ENCODE data around the gene MXI1. TPM values are rescaled to one million over a fixed set of nuclear protein-coding genes. Genes with fewer than 3 reads are reported as not detected.

Gene MXI1
- total and polyA plus RNA-seq, 2 experiments from 2014 or later, result 5.1 to 8.5 TPM

DNA sequence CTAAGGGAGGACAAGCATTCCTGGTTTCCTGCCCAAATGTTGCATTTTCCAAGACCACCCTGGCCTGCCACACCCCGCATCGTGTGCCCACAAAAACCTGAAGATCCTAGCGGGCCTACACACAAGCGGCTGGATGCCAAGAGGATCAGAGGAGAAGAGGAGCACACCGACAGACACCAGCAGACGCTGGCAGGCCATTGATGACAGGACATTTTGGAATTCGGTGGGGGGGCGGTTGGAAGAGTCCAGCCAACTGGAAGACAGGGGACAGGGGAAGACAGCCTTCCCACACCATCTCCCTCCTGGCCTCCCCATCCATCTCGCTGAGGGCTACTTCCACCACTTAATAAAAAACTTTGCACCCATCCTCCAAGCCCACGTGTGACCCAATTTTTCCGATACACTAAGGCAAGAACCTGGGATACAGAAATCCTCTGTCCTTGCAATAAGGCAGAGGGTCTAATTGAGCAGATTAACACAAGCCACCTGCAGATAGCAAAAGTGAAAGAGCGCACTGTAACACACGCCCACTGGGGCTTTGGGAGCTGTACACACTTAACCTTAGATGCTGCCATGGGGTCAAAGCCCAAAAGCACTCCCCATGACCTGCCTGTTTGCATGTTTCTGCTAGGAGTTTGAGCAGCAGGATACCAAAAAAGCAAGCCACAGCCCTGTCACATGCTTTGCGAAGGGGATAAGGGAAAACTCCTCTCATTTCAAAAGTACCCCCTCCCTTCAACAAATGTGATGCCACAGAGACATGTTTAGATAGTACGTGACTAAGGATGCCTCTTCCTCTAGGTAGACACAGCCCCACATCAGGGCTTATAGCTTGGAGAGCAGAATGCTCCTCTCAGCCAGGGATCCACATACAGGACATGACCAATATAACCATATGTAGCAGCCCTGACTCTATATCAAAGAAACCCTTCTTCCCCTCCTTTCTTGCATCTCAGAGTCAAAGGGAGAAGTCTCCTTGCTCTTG is 110.8 kb downstream of the MXI1 start:
- Histone ChIP-seq H3K4me3 (no peak overlapping the region), H2AFZ (peak overlapping the region; percentile 74; the same call in 1 of the 2 replicates), H3K27me3 (ENCODE audit: insufficient read depth) (no peaks in the 10 kb centered on the region), H4K20me1 (replicated peaks; ENCODE audit: insufficient read depth) (no peaks in the 10 kb centered on the region), H3K9me2 (ENCODE audit: insufficient read depth) (no peaks in the 10 kb centered on the region), H3K36me3 (ENCODE audit: insufficient read depth) (no peaks in the 10 kb centered on the region), H3K27ac (ENCODE audit: low read depth) (no peak overlapping the region), H3F3A (replicated peaks; ENCODE audit: low read depth) (no peaks in the 10 kb centered on the region), H3K4me1 (ENCODE audit: insufficient read depth) (peaks cover 3% of the 10 kb centered on the region; the same call in 1 of the 2 replicates), H3K79me2 (replicated peaks; ENCODE audit: insufficient read depth) (no peaks in the 10 kb centered on the region), H3K4me2 (no peak overlapping the region)
- Mint-ChIP-seq H3K27ac (no peak overlapping the region), H3K27me3 (ENCODE audit: insufficient read depth, low read depth, poor library complexity) (no peaks in the 10 kb centered on the region), H3K4me3 (no peak overlapping the region), H3K36me3 (ENCODE audit: low read depth) (no peaks in the 10 kb centered on the region), H3K4me1 (peaks cover 6% of the 10 kb centered on the region; the same call in 2 of the 3 replicates), H3K9me3 (peaks cover 2% of the 10 kb centered on the region; the same call in 1 of the 3 replicates)
- no peak for DNase-seq (ENCODE audit: low spot score)
- TF ChIP-seq ZNF331 (CRISPR knock-in tag; IDR thresholded peaks at IDR 0.05; ENCODE audit: low read depth), result no peak
- TF ChIP-seq POLR2AphosphoS5 (IDR thresholded peaks at IDR 0.05; ENCODE audit: low read depth), result no peak
- TF ChIP-seq ZNF114 (CRISPR knock-in tag; IDR thresholded peaks at IDR 0.05), result no peak
- no peak for TF ChIP-seq ZNF462 (CRISPR knock-in tag; IDR thresholded peaks at IDR 0.05)
- no peak for TF ChIP-seq NANOG (IDR thresholded peaks at IDR 0.05; ENCODE audit: borderline replicate concordance)
- no peak for TF ChIP-seq STAT1 (IDR thresholded peaks at IDR 0.05; ENCODE audit: unreplicated experiment)
- TF ChIP-seq, protein P1, sequence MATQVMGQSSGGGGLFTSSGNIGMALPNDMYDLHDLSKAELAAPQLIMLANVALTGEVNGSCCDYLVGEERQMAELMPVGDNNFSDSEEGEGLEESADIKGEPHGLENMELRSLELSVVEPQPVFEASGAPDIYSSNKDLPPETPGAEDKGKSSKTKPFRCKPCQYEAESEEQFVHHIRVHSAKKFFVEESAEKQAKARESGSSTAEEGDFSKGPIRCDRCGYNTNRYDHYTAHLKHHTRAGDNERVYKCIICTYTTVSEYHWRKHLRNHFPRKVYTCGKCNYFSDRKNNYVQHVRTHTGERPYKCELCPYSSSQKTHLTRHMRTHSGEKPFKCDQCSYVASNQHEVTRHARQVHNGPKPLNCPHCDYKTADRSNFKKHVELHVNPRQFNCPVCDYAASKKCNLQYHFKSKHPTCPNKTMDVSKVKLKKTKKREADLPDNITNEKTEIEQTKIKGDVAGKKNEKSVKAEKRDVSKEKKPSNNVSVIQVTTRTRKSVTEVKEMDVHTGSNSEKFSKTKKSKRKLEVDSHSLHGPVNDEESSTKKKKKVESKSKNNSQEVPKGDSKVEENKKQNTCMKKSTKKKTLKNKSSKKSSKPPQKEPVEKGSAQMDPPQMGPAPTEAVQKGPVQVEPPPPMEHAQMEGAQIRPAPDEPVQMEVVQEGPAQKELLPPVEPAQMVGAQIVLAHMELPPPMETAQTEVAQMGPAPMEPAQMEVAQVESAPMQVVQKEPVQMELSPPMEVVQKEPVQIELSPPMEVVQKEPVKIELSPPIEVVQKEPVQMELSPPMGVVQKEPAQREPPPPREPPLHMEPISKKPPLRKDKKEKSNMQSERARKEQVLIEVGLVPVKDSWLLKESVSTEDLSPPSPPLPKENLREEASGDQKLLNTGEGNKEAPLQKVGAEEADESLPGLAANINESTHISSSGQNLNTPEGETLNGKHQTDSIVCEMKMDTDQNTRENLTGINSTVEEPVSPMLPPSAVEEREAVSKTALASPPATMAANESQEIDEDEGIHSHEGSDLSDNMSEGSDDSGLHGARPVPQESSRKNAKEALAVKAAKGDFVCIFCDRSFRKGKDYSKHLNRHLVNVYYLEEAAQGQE (IDR thresholded peaks at IDR 0.05; ENCODE audit: unreplicated experiment), result no peak
- TF ChIP-seq, protein P2, sequence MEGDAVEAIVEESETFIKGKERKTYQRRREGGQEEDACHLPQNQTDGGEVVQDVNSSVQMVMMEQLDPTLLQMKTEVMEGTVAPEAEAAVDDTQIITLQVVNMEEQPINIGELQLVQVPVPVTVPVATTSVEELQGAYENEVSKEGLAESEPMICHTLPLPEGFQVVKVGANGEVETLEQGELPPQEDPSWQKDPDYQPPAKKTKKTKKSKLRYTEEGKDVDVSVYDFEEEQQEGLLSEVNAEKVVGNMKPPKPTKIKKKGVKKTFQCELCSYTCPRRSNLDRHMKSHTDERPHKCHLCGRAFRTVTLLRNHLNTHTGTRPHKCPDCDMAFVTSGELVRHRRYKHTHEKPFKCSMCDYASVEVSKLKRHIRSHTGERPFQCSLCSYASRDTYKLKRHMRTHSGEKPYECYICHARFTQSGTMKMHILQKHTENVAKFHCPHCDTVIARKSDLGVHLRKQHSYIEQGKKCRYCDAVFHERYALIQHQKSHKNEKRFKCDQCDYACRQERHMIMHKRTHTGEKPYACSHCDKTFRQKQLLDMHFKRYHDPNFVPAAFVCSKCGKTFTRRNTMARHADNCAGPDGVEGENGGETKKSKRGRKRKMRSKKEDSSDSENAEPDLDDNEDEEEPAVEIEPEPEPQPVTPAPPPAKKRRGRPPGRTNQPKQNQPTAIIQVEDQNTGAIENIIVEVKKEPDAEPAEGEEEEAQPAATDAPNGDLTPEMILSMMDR (conservative IDR thresholded peaks at IDR 0.05; ENCODE audit: low read depth in 2 of 2), result no peak
- TF ChIP-seq JUNB (IDR thresholded peaks at IDR 0.05; ENCODE audit: unreplicated experiment), result no peak
- no peak for TF ChIP-seq EZH2 (IDR thresholded peaks at IDR 0.05; ENCODE audit: low read depth, unreplicated experiment)
- TF ChIP-seq, protein P3, sequence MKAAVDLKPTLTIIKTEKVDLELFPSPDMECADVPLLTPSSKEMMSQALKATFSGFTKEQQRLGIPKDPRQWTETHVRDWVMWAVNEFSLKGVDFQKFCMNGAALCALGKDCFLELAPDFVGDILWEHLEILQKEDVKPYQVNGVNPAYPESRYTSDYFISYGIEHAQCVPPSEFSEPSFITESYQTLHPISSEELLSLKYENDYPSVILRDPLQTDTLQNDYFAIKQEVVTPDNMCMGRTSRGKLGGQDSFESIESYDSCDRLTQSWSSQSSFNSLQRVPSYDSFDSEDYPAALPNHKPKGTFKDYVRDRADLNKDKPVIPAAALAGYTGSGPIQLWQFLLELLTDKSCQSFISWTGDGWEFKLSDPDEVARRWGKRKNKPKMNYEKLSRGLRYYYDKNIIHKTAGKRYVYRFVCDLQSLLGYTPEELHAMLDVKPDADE (IDR thresholded peaks at IDR 0.05), result no peak
- no peak for TF ChIP-seq CREB1 (CRISPR knock-in tag; IDR thresholded peaks at IDR 0.05; ENCODE audit: low read depth)
- no peak for TF ChIP-seq EZH2phosphoT487 (IDR thresholded peaks at IDR 0.05; ENCODE audit: unreplicated experiment)
- peak; percentile 37 for ATAC-seq

Data from GM23338 (cell line).